ENCODE results near the gene COPE.

The COPE gene

GRCh38 chr19:18865973-18866799 lies 53.0 kb downstream of the COPE start:
- Histone ChIP-seq H3K36me3 (ENCODE audit: control insufficient read depth, insufficient read depth, low read length) (peaks cover 29% of the 10 kb centered on the region), H3K27me3 (ENCODE audit: control insufficient read depth, insufficient read depth, low read length) (no peaks in the 10 kb centered on the region), H3K9me3 (ENCODE audit: control insufficient read depth, low read length) (no peaks in the 10 kb centered on the region)

GRCh38 chr19:18865106-18865972 lies 53.8 kb downstream of the COPE start:
- no peaks in the 10 kb centered on the region for H3K27me3 ChIP-seq (ENCODE audit: control insufficient read depth, insufficient read depth, low read length)
- no peak overlapping the region for H3K9ac ChIP-seq (ENCODE audit: low read length)
- peaks cover 37% of the 10 kb centered on the region for H3K36me3 ChIP-seq (ENCODE audit: control insufficient read depth, insufficient read depth, low read length)
- H3K4me1 ChIP-seq (ENCODE audit: control insufficient read depth, insufficient read depth, low read length): peaks cover 5% of the 10 kb centered on the region
- no peaks in the 10 kb centered on the region for H3K9me3 ChIP-seq (ENCODE audit: control insufficient read depth, low read length)
- H3K4me3 ChIP-seq (ENCODE audit: low read length): no peak overlapping the region

More at GRCh38 chr19:18865973-18866799, 53.0 kb downstream of the COPE start:
- H3K4me3 ChIP-seq (ENCODE audit: low read length): no peak overlapping the region
- peaks cover 6% of the 10 kb centered on the region for H3K4me1 ChIP-seq (ENCODE audit: control insufficient read depth, insufficient read depth, low read length)
- H3K9ac ChIP-seq (ENCODE audit: low read length): no peak overlapping the region

GRCh38 chr19:18863843-18864362 lies 55.3 kb downstream of the COPE start:
- Histone ChIP-seq H3K9ac (ENCODE audit: low read length) (no peak overlapping the region), H3K27me3 (ENCODE audit: control insufficient read depth, insufficient read depth, low read length) (no peaks in the 10 kb centered on the region), H3K4me1 (ENCODE audit: control insufficient read depth, insufficient read depth, low read length) (peaks cover 5% of the 10 kb centered on the region), H3K9me3 (ENCODE audit: control insufficient read depth, low read length) (no peaks in the 10 kb centered on the region), H3K4me3 (ENCODE audit: low read length) (no peak overlapping the region), H3K36me3 (ENCODE audit: control insufficient read depth, insufficient read depth, low read length) (peaks cover 51% of the 10 kb centered on the region)

- Histone ChIP-seq H3K27me3 (ENCODE audit: control insufficient read depth, insufficient read depth, low read length) (no peaks in the 10 kb centered on the region), H3K4me1 (ENCODE audit: control insufficient read depth, insufficient read depth, low read length) (peaks cover 5% of the 10 kb centered on the region), H3K36me3 (ENCODE audit: control insufficient read depth, insufficient read depth, low read length) (peaks cover 53% of the 10 kb centered on the region), H3K4me3 (ENCODE audit: low read length) (no peak overlapping the region), H3K9ac (ENCODE audit: low read length) (no peak overlapping the region), H3K9me3 (ENCODE audit: control insufficient read depth, low read length) (no peaks in the 10 kb centered on the region)
These were observed 56.0 kb downstream of the COPE start for GRCh38 chr19:18862976-18863842.

GRCh38 chr19:18861917-18862316 lies 57.3 kb downstream of the COPE start:
- Histone ChIP-seq H3K9me3 (ENCODE audit: control insufficient read depth, low read length) (no peaks in the 10 kb centered on the region), H3K36me3 (ENCODE audit: control insufficient read depth, insufficient read depth, low read length) (peaks cover 50% of the 10 kb centered on the region), H3K4me3 (ENCODE audit: low read length) (no peak overlapping the region), H3K27me3 (ENCODE audit: control insufficient read depth, insufficient read depth, low read length) (no peaks in the 10 kb centered on the region), H3K4me1 (ENCODE audit: control insufficient read depth, insufficient read depth, low read length) (peaks cover 5% of the 10 kb centered on the region), H3K9ac (ENCODE audit: low read length) (no peak overlapping the region)

- Histone ChIP-seq H3K4me1 (ENCODE audit: control insufficient read depth, insufficient read depth, low read length) (peaks cover 5% of the 10 kb centered on the region), H3K27me3 (ENCODE audit: control insufficient read depth, insufficient read depth, low read length) (no peaks in the 10 kb centered on the region), H3K9ac (ENCODE audit: low read length) (no peak overlapping the region), H3K9me3 (ENCODE audit: control insufficient read depth, low read length) (no peaks in the 10 kb centered on the region), H3K4me3 (ENCODE audit: low read length) (no peak overlapping the region), H3K36me3 (ENCODE audit: control insufficient read depth, insufficient read depth, low read length) (peaks cover 56% of the 10 kb centered on the region)
These were observed 58.0 kb downstream of the COPE start for GRCh38 chr19:18861235-18861634.

- no peaks in the 10 kb centered on the region for H3K27me3 ChIP-seq (ENCODE audit: control insufficient read depth, insufficient read depth, low read length)
- H3K9me3 ChIP-seq (ENCODE audit: control insufficient read depth, low read length): no peaks in the 10 kb centered on the region
- peaks cover 5% of the 10 kb centered on the region for H3K4me1 ChIP-seq (ENCODE audit: control insufficient read depth, insufficient read depth, low read length)
- H3K36me3 ChIP-seq (ENCODE audit: control insufficient read depth, insufficient read depth, low read length): peaks cover 58% of the 10 kb centered on the region
- no peak overlapping the region for H3K4me3 ChIP-seq (ENCODE audit: low read length)
- H3K9ac ChIP-seq (ENCODE audit: low read length): no peak overlapping the region
These were observed 58.5 kb downstream of the COPE start for GRCh38 chr19:18860725-18861124.

GRCh38 chr19:18860302-18860700 lies 58.9 kb downstream of the COPE start:
- H3K9ac ChIP-seq (ENCODE audit: low read length): no peak overlapping the region
- no peaks in the 10 kb centered on the region for H3K27me3 ChIP-seq (ENCODE audit: control insufficient read depth, insufficient read depth, low read length)
- no peak overlapping the region for H3K4me3 ChIP-seq (ENCODE audit: low read length)
- H3K36me3 ChIP-seq (ENCODE audit: control insufficient read depth, insufficient read depth, low read length): peaks cover 60% of the 10 kb centered on the region
- H3K4me1 ChIP-seq (ENCODE audit: control insufficient read depth, insufficient read depth, low read length): peaks cover 5% of the 10 kb centered on the region
- no peaks in the 10 kb centered on the region for H3K9me3 ChIP-seq (ENCODE audit: control insufficient read depth, low read length)

GRCh38 chr19:18859676-18860301 lies 59.4 kb downstream of the COPE start:
- H3K9me3 ChIP-seq (ENCODE audit: control insufficient read depth, low read length): no peaks in the 10 kb centered on the region
- no peak overlapping the region for H3K9ac ChIP-seq (ENCODE audit: low read length)
- peaks cover 5% of the 10 kb centered on the region for H3K4me1 ChIP-seq (ENCODE audit: control insufficient read depth, insufficient read depth, low read length)
- H3K4me3 ChIP-seq (ENCODE audit: low read length): no peak overlapping the region
- H3K27me3 ChIP-seq (ENCODE audit: control insufficient read depth, insufficient read depth, low read length): no peaks in the 10 kb centered on the region
- peaks cover 63% of the 10 kb centered on the region for H3K36me3 ChIP-seq (ENCODE audit: control insufficient read depth, insufficient read depth, low read length)

- no peaks in the 10 kb centered on the region for H3K9me3 ChIP-seq (ENCODE audit: control insufficient read depth, low read length)
- no peak overlapping the region for H3K9ac ChIP-seq (ENCODE audit: low read length)
These were observed 60.1 kb downstream of the COPE start for GRCh38 chr19:18858906-18859646.

More at GRCh38 chr19:18858906-18859646, 60.1 kb downstream of the COPE start:
- Histone ChIP-seq H3K36me3 (ENCODE audit: control insufficient read depth, insufficient read depth, low read length) (peaks cover 63% of the 10 kb centered on the region), H3K27me3 (ENCODE audit: control insufficient read depth, insufficient read depth, low read length) (no peaks in the 10 kb centered on the region), H3K4me1 (ENCODE audit: control insufficient read depth, insufficient read depth, low read length) (peaks cover 5% of the 10 kb centered on the region), H3K4me3 (ENCODE audit: low read length) (no peak overlapping the region)
